Right lung (tissue), 5 donors: ENCODE results near the gene XPC. TPM values are rescaled to one million over a fixed set of nuclear protein-coding genes. Genes with fewer than 3 reads are reported as not detected.
"Not testable (repeated sequence)": the region's sequence is repeated elsewhere in the genome, so short reads cannot be mapped to it uniquely, and the experiment has no call there.

Experiments used
- DNase-seq, 2 donors: peaks; one replicate each; pipeline ENCODE4 v3.0.0-alpha.2; 2013
- polyA plus RNA-seq, 5 donors: library from polyadenylated mRNA; unstranded; fragments of 120-200 nt; gene quantifications; one replicate each; pipeline versions ENCODE4 v1.2.1 to v1.2.3, GENCODE V29; 2013; ENCODE audit warnings: inconsistent platforms in 1 of 5, low replicate concordance in 1 of 5; ENCODE audit not compliant: insufficient read length in 5 of 5, insufficient read depth in 1 of 5

The XPC gene
- polyA plus RNA-seq, 5 donors: 35.7 to 49.5 (median 45.8) TPM

DNA sequence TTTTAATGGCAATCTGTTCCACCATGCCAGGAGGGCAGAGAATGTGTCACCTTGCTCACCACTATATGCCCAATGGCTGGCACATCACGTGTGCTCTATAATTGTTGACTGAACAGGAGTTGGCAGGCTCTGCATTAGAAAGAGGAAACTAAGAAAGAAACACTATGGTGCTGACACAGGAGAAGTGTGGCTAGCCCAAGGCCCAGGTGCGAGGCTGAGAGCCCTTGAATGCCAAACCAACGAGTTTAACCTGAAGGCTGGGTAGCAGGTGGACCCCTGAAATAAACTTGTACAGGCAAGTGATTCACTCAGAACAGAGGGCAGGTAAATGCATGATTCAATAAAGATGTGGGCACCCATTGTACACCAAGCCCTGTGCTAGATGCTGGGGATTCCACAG is 56.1 kb downstream of the XPC start:
- no peak for DNase-seq

DNA sequence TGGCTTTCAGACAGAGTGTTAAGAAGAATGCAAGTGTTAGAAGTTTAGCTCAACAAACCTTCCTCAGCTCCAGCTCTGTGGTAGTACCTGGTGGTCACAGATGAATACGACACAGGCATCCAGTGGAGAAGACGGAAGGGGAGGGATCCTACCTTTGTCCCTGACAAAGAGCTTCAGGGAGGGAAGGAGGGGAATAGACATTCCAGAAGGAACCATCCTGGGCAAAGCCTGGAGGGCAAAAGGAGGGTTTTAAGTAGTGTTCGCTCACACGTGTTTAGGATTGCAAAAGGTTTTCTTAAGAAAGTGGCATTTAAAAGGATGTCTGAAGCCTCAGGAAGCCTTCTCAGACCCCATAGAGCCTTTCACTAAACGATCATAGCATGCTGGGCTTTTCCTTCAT is 56.5 kb downstream of the XPC start:
- DNase-seq: no peak

DNA sequence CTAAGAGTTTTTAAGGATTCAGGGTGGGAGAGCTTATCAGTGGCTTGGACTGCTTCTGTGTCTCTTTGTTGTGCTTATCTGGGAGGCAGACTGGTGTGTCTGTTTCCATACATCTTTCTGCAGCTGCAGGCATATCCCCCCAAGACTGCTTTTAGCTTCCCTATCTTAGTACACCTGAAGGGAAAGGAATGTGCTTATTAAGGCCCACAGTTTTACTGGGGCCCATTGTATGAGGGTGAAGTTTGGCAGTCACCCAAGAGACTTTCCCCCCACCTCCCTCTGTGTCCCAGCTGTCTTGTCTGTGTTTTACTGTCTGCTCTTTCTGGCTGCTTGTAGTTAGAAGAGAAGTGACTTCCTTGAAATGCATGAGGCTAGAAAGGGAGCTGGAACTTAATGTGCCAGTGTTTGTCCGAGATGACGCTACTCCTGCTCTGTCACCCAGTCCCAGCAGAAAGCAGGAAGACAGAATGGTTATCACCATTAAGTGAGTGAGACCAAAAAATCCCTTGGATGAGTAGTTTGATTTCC is 57.4 kb downstream of the XPC start:
- DNase-seq: not testable (repeated sequence)

DNA sequence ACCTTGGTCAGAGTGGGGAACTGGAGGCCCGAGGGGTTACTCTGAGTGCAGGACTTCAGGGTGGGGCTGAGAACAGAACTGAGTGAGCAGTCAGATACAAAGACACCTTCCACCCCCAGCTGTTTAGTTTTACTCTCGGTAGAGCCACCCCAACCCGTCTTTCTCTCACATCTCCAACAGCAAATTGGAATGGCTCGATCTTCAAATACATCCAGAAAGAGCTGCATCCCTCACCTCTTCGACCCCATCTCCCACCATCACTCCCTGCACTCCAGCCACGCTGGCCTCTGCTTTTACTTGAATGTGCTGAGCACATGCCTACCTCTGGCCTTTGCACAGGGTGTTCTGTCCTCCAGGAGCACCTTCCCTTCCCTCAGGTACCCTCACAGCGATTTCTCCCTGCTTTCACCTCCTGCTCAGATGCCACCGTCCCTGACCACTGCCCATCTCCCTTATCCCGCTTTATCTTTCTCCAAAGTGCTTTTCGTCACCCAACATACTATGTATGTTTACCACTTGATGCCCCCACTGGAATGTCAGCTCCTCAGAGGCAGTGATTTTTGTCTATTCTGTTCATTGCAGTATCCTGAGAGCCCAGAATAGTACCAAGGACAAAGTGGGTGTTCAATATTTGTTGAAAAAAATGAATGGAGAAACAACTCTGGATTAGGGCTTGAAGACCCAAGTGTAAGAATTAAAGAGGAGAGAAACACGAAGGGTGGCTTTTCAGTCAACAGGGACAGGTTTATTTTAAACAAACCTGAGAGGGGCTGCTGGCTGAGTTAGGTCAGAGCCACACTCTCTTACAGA is 58.1 kb downstream of the XPC start:
- DNase-seq: no peak

DNA sequence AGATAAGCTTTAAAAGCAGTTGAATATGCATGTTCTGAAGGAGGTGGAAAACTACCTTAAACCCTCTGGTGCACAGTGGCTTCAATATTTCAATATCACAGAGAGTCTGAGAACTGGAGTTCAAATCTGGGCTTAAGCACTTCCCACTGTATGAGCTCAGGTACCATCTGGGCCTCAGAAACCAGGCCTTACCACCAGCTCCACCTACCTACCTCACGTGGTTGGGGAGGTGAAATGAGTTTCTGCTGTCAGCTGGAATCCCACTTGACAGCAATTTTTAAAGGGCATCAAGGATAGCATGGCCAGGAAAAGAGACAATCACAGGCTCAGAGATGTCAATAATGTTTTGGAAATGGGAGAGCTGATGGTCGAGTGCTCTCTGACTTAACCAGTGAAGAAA is 58.8 kb downstream of the XPC start:
- no peak for DNase-seq

DNA sequence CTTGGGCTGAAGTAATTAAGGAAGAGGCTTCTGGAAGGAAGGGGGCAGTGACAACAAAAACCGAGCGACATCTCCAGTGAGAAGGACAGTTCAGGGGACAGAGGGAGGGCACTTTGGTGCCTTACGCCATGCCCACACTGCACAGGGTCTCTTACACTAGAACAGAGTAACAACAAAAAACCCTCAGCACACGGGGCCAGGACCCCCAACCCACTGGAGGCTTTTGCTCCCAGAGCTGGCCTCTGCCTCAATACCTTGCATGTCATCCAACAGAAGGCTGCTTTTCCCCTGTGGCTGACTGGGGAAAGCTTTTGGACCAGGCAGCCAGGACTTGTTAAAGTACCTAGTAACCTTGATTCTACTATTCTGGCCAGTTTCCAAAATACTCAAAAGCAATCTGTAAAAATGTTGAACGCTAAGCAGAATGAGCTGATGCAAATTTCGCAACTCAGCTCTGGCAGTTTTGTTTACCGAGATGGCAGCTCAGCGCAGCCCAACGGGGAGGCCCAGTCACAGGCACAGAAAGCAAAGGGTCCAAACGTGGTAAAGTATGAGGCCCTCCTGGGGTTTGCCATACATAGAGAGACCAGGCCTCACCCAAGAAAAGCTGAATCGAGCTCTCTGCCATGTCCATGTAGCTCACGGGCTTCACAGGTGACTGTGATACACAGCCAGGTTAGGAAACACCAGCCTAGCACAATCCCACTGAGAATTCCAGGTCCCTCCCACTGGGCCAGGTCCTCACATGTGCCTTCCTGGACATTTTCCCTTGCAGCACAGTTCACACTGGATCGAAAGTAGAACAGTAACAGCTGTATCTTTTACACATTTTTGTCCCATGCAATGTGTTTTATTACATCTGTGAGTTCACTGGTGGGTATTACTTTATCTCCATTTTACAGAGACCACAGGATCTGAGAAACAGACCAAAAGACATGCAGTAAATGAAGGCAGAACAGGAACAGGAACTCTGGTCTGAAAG is 59.7 kb downstream of the XPC start:
- peak; percentile 63 to 64 for DNase-seq

DNA sequence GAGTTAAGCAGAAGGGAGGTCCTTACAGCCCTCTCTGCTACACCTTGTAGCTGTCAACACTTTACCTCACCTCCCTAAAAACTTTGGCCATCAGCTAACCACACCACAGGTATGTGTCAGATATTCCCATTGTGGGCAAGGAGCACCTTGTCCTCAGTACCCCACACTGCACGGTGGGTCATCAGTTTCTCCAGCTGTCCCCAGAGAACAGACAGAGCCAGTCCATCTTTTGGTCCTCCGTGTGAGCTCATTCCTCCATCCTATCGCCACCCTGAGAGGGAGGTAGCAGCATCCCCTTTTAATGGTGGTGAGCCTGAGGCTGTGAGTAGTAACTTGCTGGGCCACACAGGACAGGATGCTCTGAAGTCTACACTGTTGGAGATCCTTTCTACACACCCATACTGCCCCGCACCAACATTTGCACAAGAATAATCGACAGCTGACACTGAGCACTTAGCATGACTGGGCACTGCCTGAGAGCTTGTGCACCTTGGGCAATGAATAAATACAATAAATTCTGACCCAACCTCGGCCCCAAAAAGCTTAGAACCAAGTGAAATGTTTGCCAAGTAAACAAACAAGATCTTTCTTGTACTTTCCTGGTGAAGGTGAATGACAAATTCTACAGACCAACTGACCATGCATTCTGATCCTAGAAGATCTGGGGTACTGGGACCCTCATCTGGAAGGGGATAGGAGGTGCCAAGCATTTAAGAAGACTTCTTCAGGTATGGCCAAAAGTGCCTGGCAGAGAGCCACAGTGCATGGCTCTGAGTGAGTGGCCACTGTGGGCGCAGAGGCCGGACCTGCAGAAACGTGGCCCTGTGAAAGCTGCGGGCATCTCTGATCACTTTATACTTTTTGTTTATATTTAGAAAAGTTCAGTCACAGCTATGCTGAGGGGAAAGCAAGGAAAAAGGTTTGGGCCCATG is 60.7 kb downstream of the XPC start:
- no peak for DNase-seq

DNA sequence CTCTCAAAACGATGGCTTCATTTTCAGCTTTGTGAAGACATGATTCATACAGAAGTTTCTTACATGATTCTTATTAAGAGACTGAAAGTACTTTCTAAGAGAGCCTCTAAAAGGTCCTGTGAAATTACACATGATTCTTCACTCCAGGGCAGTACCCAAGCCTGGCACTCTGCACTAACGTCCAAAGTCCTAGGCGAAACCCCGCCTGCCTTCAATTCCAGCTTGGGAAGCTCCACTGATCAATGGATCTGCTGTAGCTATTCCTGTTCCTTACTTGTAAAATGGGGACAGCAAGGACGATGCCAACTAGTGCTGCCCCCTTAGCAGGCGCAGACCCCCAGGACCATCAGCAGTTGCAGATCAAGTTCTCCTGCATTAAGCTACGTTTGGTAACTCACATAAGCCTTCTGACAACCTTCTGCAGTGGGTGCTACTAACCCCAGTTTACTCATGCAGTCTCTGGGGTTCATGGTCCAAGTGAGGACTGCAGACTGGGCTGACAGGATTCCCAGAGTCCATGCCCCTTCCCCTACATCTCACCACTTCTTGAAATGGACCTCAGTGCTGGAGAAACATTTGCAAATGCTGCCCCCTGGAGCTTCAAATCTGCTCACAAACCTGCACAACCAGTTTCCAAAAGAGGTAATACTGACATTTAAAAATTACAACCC is 64.3 kb downstream of the XPC start:
- no peak for DNase-seq

DNA sequence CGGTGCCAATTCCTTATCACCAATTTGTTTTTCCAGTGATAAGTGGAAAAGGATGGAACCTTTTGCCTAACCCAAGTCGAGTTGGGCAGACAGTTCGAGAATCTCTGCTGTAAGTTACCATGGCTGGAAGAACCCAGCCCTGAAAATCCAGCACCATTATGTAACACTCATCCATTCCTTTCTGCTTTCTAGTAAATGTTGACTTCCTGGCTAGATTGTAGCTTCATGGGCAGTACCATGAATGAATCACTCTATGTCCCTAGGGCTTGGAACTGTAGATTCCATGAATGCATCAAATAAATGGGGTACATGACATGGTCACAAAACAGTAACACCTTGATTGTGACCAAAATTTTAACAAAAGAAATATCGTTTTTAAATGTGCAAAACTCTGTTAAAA is 67.7 kb downstream of the XPC start:
- no peak for DNase-seq

DNA sequence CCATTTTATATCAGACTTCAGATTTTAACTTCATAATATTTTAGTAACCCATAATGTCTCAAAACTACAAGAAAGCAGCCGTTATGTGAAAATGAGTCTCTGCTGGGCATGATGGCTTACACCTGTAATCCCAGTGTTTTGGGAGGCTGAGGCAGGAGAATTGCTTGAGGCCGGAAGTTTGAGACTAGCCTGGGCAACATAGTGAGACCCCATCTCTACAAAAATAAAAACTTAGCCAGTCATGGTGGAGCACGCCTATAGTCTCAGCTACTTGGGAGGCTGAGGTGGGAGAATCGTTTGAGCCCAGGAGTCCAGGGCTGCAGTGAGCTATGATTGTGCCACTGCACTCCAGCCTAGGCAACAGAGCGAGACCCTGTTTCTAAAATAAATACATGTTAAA is 68.6 kb downstream of the XPC start:
- not testable (repeated sequence) for DNase-seq

DNA sequence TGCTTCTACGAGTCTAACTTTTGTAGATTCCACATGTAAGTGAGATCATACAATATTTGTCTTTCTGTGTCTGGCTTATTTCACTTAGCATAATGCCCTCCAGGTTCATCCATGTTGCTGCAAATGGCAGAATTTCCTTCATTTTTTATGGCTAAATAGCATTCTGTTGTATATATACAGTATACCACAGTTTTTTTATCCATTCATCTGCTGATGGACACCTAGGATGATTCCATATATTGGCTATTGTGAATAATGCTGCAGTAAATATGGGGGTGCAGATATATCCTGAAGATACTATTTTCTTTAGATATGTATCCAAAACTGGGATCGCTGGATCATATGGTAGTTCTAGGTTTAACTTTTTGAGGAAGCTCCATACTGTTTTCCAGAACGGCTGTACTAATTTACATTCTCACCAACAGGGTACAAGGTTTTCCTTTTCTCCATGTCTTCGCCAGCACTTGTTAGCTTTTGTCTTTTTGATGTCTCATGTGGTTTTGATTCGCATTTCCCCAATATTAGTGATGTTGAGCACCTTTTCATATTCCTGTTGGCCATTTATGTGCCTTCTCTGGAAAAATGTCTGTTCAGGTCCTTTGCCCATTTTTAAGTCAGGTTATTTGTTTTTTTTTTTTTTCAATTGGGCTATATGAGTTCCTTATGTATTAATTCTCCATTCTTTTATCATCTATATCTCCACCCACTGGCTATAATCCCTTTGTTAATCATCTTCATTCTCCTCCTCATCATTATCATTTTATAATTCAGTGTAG is 80.6 kb downstream of the XPC start:
- DNase-seq: no peak

DNA sequence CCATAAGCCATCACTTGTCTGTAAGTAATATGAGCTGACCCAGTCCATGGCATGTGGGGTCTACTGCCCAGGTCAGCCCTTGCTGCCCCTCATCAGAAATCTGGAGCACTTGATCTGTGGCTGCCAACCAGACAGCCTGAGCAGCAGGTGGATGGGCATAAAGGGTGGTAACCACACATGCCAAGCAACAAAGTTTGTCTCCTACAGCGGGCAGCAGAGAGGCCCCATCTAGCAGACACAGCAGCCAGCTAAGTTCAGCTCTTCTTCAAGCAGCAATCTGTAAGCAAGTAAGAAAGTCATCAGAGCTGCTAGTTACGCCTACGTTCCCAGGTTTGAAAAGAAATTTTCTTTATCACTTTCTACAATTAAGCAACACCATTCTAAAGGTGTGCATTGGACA is 81.7 kb downstream of the XPC start:
- no peak for DNase-seq

Other genes with a start within 250 kb of the XPC start
- gene CHCHD4, start 53.7 kb downstream of the XPC start, polyA plus RNA-seq: 10 to 100 TPM; 13.0 to 14.5 (median 13.6) TPM
- 10 to 100 TPM; 61.5 to 65.8 (median 62.1) TPM for gene TMEM43, start 53.5 kb downstream of the XPC start, polyA plus RNA-seq
- gene LSM3, start 216 bp upstream of the XPC start, polyA plus RNA-seq: 10 to 100 TPM; 13.4 to 18.9 (median 16.2) TPM
- 10 to 100 TPM; 16.7 to 24.8 (median 17.8) TPM for gene SLC6A6, start 224.0 kb upstream of the XPC start, polyA plus RNA-seq